ENCODE measurements around the gene RBPMS2.

Gene RBPMS2

GRCh38 chr15:64731012-64731804 lies 44.2 kb downstream of the RBPMS2 start:
- peak; percentile 89 for DNase-seq (ENCODE audit: low read depth, low spot score)

- DNase-seq (ENCODE audit: low read depth, low spot score): no peak
These were observed 45.2 kb downstream of the RBPMS2 start for GRCh38 chr15:64730151-64730550.

- no peak for DNase-seq (ENCODE audit: low read depth, low spot score)
These were observed 55.2 kb downstream of the RBPMS2 start for GRCh38 chr15:64720188-64720587.

- no peak for DNase-seq (ENCODE audit: low read depth, low spot score)
These were observed 57.5 kb downstream of the RBPMS2 start for GRCh38 chr15:64717735-64718495.

GRCh38 chr15:64717130-64717529 lies 58.3 kb downstream of the RBPMS2 start:
- DNase-seq (ENCODE audit: low read depth, low spot score): no peak

GRCh38 chr15:64716452-64716851 lies 58.9 kb downstream of the RBPMS2 start:
- DNase-seq (ENCODE audit: low read depth, low spot score): no peak

GRCh38 chr15:64713592-64713991 lies 61.8 kb downstream of the RBPMS2 start:
- DNase-seq (ENCODE audit: low read depth, low spot score): no peak

GRCh38 chr15:64712353-64712752 lies 63.0 kb downstream of the RBPMS2 start:
- no peak for DNase-seq (ENCODE audit: low read depth, low spot score)

- DNase-seq (ENCODE audit: low read depth, low spot score): no peak
These were observed 64.5 kb downstream of the RBPMS2 start for GRCh38 chr15:64710676-64711428.

GRCh38 chr15:64706011-64706911 lies 69.1 kb downstream of the RBPMS2 start:
- no peak for DNase-seq (ENCODE audit: low read depth, low spot score)

GRCh38 chr15:64705006-64705405 lies 70.4 kb downstream of the RBPMS2 start:
- DNase-seq (ENCODE audit: low read depth, low spot score): no peak

GRCh38 chr15:64703632-64703959 lies 71.8 kb downstream of the RBPMS2 start:
- no peak for DNase-seq (ENCODE audit: low read depth, low spot score)

- peak; percentile 98 for DNase-seq (ENCODE audit: low read depth, low spot score)
These were observed 72.4 kb downstream of the RBPMS2 start for GRCh38 chr15:64702816-64703631.

- no peak for DNase-seq (ENCODE audit: low read depth, low spot score)
These were observed 73.8 kb downstream of the RBPMS2 start for GRCh38 chr15:64701482-64702184.

- DNase-seq (ENCODE audit: low read depth, low spot score): no peak
These were observed 74.3 kb downstream of the RBPMS2 start for GRCh38 chr15:64701051-64701450.

- DNase-seq (ENCODE audit: low read depth, low spot score): peak; percentile 42
These were observed 75.5 kb downstream of the RBPMS2 start for GRCh38 chr15:64699751-64700388.

- DNase-seq (ENCODE audit: low read depth, low spot score): no peak
These were observed 76.6 kb downstream of the RBPMS2 start for GRCh38 chr15:64698823-64699222.

GRCh38 chr15:64697911-64698369 lies 77.4 kb downstream of the RBPMS2 start:
- peak; percentile 41 for DNase-seq (ENCODE audit: low read depth, low spot score)

- no peak for DNase-seq (ENCODE audit: low read depth, low spot score)
These were observed 78.9 kb downstream of the RBPMS2 start for GRCh38 chr15:64696481-64696880.

Data from astrocyte of the hippocampus (primary cell).